ENCODE data around the gene SIGLEC5.
"Not testable (repeated sequence)": the region's sequence is repeated elsewhere in the genome, so short reads cannot be mapped to it uniquely, and the experiment has no call there.

Gene SIGLEC5, protein sequence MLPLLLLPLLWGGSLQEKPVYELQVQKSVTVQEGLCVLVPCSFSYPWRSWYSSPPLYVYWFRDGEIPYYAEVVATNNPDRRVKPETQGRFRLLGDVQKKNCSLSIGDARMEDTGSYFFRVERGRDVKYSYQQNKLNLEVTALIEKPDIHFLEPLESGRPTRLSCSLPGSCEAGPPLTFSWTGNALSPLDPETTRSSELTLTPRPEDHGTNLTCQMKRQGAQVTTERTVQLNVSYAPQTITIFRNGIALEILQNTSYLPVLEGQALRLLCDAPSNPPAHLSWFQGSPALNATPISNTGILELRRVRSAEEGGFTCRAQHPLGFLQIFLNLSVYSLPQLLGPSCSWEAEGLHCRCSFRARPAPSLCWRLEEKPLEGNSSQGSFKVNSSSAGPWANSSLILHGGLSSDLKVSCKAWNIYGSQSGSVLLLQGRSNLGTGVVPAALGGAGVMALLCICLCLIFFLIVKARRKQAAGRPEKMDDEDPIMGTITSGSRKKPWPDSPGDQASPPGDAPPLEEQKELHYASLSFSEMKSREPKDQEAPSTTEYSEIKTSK

DNA sequence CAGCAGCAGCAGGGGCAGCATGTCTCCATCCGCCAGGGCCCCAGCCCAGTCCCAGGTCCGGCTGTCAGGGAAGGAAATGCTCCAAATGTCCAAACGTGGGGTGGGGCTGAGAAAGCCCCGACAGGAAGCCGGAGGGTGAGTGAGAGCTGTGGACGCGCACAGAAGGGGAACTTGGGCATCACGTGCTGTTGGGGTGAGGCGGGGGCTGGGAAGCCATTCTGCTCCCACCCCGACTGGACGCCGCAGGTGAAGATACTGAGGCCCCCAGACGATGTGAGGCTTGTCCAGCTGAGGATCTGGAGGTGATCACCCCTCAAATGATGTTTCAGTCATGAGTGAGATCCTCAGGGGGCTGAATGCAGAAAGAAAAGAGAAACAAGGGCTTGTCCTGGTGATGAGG is at the start of gene SIGLEC5:
TSS of gene SIGLEC5 (minus strand) at position 87 of the 400 bp plus-strand sequence. CDS start at position 21, 66 bp downstream.
- DNase-seq (ENCODE audit: low read depth): not testable (repeated sequence)

DNA sequence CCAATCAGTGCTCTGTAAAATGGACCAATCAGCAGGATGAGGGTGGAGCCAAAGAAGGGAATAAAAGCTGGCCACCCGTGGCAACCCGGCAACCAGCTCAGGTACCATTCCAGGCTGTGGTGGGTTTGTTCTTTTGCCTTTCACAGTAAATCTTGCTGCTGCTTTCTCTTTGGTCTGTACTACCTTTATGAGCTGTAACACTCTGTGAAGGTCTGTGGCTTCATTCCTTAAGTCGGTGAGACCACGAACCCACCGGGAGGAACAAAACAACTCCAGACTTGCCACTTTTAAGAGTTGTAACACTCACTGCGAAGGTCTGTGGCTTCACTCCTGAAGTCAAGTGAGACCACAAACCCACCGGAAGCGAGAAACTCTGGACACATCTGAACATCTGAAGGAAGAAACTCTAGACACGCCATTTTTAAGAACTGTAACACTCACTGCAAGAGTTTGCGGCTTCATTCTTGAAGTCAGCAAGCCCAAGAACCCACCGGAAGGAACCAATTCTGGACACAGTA is 46.4 kb upstream of the SIGLEC5 start:
- no peak for DNase-seq (ENCODE audit: low read depth)

DNA sequence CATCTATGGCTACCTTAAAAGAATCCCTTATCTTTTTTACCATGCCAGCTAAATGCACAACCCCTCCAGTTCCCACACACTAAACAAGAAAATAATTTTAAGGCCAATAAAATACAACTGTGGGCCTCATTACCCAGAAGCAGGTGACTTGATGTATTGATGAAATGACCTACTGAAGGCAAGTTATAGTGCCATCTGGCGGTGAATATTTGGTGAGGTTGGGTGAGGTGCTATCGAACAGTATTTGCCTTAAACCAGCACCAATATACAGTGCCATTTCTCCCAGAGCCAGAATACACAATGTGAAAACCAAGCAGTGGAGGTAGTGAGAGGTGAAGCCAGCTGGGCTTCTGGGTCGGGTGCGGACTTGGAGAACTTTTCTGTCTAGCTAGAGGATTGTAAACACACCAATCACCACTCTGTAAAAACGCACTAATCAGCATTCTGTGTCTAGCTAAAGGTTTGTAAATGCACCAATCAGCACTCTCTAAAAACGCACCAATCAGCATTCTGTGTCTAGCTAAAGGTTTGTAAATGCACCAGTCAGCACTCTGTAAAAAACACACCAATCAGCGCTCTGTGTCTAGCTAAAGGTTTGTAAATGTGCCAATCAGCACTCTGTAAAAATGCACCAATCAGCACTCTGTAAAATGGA is 45.8 kb upstream of the SIGLEC5 start:
- peak; percentile 15 for DNase-seq (ENCODE audit: low read depth)

DNA sequence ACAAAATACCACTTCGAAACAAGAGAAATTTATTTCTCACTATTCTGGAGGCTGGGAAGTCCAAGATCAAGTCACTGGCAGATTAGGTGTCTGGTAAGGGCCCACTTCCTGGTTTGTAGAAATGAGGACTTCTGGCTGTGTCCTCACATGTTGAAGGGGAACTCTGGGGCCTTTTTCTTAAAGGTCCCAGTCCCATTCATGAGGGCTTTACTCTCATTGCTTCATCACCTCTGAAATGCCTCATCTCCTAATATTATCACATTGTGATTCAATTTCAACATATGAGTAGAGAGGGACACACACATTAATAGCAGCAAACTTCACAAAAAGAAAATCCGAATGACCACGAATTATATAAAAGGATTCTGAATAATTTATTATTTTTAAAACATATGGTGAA is 38.0 kb upstream of the SIGLEC5 start:
- no peak for DNase-seq (ENCODE audit: low read depth)

DNA sequence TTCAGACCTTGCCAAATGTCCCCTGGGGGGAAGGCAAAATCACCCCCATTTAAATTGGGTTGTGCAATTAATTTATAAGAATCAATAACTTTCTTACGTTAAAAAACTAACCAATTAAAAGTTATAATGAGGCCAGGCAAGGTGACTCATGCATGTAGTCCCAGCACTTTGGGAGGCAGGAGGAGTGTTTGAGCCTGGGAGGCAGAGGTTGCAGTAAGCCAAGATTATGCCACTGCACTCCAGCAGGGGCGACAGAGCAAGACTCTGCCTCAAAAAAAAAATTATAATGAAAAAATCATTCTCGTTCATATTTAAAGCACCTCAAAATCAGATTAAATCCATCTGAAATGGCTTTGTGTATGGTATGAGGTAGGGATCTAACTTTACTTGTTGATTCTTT is 34.8 kb upstream of the SIGLEC5 start:
- no peak for DNase-seq (ENCODE audit: low read depth)

DNA sequence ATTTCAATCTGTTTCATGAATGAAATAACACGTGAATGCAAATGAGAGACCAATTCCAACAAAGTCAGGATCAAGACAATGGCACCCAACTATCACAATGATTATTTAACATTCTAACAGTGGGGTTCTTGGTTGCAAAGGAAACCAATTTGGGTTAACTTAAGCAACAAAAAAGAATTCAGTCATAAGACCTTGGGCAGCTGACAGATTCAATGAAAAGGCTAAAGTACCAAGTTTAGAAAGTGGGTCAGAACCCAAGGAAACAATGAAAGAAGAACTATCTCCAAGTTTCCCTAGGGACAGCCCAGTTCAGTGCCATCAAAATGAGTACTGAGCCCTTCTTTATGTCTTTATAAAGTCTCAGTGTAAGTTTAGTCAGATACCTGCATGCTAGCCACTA is 33.9 kb upstream of the SIGLEC5 start:
- DNase-seq (ENCODE audit: low read depth): no peak

DNA sequence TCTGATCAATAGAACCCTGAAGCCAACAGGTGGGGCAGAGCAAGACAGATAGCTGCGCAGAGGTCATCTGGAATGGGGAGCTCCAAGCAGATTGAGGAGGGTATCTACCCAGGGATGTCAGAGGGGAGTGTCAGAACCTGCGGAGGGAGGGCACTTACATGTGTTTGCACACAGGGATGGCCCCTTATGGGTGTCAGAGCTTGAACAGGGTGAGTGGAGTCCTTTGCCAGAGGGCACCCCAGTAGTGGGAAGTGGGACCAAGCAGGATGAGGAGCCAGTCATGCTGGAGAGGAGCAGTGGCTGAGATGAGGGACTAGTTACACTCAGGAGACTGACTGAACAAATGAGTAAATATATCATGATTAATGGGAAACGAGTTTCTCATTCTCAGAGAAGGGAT is 33.4 kb upstream of the SIGLEC5 start:
- DNase-seq (ENCODE audit: low read depth): no peak

DNA sequence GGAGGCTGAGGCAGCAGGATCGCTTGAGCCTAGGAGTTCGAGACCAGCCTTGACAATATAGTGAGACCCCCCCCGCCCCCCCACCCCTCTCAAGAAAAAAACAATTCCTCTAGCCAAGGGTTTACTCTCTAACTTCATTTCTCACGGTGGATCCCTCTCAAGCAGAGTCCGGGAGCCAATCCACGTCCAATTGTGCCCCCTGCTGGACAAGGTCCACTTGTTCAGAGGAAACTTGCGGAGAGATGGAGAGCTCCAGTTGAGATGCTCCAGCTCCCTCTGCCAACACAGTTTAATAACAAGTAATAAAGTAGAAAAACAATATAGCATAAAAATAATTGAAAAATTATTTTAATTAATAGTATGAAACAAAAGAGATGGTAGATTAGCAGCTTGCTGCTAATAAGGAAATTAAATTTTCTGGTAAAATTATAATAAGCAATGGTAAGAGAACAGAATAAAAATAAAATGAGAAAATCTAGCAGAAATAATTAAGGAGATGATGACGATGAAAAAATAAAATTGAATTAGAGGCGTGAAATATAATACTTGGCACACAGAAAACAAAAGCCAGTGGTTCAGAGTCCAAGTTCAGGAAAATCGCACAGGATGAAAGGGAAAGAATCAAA is 30.9 kb upstream of the SIGLEC5 start:
- DNase-seq (ENCODE audit: low read depth): peak; percentile 64

DNA sequence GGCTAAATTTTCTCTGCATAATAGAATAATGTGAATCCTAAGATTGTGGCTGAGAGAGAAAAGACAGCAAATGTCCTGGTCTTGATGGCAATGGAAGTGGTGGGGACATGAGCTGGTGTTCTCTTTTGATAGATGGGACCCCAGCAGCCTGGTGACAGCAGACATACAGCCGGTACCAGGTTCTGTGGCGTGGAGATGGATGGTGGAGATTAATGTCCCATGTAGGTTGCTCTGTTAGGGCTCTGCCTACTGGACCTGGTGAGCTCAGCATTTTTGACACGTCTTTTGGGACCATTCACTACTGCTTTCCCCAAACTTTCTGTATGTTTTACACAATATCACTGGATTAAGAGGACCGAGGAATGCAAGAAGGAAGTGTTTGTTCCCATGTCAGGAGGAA is 24.6 kb upstream of the SIGLEC5 start:
- DNase-seq (ENCODE audit: low read depth): no peak

DNA sequence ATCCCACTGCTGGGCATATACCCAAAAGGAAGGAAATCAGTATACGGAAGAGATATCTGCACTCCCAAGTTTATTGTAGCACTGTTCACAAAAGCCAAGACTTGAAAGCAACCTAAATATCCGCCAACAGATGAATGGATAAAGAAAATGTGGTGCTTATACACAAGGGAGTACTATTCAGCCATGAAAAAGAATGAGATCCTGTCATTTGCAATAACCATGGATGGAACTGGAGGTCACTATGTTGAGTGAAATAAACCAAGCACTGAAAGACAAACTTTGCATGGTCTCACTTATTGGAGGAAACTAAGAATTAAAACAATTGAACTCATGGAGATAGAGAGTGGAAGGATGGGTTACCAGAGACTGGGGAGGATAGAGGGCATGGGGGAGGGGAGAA is 23.0 kb upstream of the SIGLEC5 start:
- DNase-seq (ENCODE audit: low read depth): no peak

DNA sequence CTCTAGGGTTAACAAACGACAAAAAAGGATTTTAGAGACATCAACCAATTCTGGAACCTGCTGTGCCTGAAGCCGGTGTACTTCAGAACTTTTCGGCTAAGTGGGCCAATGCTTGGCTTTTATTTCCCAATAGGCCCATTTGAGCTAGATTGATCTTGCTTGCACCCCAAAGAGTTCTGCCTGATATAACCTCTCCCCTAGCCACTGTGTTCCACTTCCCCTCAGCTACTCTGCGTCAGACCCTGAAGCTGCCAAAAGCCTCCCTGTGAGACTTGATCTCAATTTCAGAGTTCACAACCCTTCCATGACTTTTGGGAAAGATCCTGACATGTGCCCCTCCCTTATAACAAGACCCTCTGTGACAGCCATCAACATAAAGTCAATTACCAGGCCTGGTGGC is 22.1 kb upstream of the SIGLEC5 start:
- DNase-seq (ENCODE audit: low read depth): no peak

DNA sequence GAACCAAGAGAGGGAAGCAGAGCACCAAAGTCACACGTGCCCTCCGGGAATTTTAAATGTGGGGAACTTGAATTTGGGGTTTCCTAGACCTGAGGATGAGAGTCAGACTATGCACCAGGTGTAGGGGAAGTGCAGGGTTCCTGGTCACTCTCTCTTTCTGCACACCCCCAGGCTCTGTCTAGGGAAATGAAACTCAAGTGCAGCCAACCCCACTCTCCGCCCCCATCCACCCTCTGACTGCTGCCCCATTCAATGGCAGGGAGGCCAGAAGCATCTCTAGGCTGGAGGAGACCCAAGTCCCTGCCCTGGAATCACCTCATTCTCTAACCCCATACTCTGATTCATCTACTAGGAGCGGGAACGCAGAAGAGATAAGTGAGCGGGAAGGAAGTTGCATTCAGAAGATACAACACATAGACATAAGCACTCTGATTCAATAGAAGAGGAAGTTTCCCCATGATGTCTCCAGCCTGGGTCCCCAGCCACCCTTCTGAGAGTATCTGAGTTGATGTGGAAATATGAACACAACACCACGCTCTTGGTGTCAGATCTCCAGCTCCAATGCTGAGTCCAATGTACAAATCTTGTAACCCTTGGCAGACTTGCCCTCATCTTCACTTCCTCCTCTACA is 21.1 kb upstream of the SIGLEC5 start:
- DNase-seq (ENCODE audit: low read depth): no peak

DNA sequence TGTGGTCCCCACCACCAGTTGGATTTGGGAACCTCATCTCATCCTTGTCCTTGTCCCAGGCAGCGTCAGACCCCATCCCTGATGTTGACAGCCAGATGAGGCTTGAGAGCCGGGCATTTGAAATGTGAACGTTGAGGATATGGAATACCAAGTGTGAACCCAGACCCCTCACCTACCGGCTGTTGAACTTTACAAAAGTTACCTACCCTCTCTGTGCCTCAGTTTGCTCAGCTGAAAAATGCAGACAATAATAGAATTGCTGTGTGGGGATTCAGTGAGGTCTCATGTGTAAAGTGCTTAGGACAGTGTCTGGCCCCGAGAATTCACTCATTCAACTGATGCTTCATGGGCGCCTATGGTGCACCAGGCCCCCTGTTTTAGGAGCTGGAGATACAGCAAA is 17.1 kb upstream of the SIGLEC5 start:
- DNase-seq (ENCODE audit: low read depth): no peak

DNA sequence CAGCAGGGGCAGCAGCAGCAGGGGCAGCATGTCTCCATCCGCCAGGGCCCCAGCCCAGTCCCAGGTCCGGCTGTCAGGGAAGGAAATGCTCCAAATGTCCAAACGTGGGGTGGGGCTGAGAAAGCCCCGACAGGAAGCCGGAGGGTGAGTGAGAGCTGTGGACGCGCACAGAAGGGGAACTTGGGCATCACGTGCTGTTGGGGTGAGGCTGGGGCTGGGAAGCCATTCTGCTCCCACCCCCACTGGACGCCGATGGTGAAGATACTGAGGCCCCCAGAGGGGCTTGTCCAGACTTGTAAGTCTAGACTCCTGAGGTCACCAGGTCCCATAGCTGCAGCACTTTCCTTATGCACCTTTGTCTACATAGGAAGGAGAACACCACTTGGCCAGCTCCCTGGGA is 16.5 kb upstream of the SIGLEC5 start, which contains the start of gene SIGLEC14:
TSS of gene SIGLEC14 (minus strand) at position 96 of the 400 bp plus-strand sequence. CDS start at position 30, 66 bp downstream.
- DNase-seq (ENCODE audit: low read depth): not testable (repeated sequence)

DNA sequence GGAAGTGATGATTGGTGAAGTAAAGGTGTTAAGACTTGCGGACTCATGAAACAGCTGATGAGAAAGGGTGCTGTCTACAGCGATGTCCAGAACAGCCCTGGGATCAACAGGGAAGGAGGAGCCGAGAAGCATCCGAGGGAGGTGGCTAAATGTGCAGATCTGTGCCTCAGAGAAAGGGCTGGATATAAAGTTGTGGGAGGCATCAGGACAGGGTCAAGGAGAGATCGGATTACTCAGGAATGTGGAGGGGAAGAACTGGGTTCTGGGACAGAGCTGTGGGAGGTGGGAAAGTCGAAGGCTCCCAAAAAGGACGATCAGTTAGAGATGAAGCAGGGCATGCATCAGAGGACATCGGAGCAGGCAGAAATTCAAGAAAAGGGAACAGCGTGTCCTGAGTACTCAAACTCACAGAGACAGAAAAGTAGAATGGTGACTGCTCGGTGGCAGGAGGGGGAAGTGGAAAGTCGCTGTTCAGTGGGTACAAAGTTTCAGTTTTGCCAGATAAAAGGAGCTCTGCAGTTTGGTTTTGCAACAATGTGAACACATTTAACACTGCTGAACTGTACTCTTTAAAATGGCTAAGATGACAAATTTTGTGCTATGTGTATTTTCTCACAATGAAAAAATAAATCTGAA is 14.6 kb upstream of the SIGLEC5 start:
- no peak for DNase-seq (ENCODE audit: low read depth)

DNA sequence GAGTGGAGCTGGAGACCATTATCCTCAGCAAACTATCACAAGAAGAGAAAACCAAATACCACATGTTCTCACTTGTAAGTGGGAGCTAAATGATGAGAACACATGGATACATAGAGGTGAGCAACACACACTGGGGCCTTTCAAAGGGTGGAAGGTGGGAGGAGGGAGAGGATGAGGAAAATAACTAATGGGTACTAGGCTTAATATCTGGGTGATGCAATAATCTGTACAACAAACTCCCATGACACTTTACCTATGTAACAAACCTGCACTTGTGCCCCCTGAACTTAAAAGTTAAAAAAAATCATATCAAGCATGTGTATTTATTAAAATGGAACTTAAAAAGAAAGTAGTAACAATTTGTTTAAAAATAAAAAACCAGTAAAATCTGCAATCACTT is 11.4 kb upstream of the SIGLEC5 start:
- DNase-seq (ENCODE audit: low read depth): no peak

DNA sequence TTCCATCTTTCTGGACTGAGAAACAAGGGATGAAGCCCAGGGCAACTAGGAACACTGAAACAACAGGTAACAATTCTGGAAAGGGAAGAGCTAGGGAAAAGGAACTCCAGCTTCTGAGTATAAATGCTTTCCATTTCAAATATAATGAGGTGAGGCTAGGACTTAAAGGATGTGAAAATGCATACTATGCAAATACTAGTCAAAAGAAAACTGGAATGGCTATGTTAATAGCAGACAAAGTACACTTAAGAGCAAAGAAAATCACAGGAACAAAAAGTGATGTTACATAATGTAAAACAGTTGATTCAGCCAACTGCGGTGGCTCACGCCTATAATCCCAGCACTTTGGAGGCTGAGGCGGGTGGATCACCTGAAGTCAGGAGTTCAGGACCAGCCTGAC is 10.2 kb upstream of the SIGLEC5 start:
- no peak for DNase-seq (ENCODE audit: low read depth)

DNA sequence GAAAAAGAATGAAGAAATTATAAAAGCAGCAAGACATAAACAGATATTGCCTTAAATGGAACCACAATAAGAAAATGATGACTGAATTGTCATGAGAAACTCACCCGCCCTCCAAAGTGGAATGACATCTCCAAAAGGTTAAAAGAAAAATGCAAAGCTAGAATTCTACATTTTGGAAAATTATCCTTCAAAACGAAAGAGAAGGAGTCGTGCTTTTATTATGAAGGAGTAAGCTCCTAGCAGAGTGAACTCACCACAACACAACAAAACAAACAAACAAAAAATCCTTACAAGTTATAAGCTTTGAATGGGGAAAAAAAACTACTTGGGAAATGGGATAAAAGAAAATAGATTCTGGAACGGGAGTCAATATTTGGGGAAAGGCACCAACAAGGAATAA is 9.7 kb upstream of the SIGLEC5 start:
- no peak for DNase-seq (ENCODE audit: low read depth)

DNA sequence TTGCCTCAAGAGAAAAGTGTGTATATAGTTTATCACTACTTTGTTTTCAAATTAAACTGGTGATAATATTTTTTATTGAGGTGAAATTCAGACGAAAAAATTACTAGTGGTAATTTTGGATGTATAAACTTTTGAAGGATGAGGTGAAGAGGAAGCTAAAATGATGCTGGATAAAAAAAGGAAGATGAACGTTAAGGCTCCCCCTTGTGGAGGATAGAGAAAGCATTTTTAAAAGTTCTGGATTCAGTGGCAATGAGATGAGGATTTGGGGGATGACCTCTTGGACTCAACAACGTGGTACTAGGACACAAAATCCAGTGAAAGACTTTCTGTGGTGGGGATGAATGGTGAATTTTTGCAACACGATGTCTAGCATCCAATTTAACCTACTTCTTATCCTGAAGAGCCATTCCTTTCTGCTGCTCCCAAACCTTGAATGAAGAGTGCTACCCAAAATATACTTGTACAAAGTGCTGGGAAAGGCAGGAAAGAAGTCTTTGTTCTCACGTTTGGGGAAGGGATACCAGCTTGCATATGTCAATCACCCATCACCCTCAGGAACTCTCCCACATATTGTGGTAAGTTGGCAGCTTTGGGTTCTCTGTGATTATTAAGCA is 7.3 kb upstream of the SIGLEC5 start:
- DNase-seq (ENCODE audit: low read depth): no peak

DNA sequence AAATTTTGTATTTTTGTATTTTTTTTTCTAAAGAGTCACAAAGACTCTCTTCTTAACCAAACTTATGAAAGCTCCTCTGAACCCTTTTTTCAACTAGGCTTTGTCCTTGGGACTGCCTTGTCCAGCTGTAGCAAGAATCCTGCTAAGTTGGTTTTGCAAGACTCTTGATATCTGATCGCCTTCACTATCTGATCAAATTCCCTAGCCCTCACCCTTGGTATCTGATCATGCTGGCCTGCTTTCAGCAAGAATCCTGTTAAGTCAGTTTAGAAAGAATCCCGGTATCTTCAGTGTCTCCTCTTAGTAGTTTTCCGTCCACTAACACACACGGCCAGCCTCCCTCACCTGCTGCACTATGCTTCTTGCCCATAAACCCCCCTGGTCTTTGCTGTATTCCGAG is 1.9 kb upstream of the SIGLEC5 start:
- no peak for DNase-seq (ENCODE audit: low read depth)

Measured in fibroblast of gingiva (primary cell).